ENCODE results near the gene ZIC4.

- TF ChIP-seq CREM (IDR thresholded peaks at IDR 0.05; ENCODE audit: low read depth) = no peak
- no peak for TF ChIP-seq CTCF (IDR thresholded peaks at IDR 0.05 in 2 of 3, conservative IDR thresholded peaks at IDR 0.05 in 1 of 3; ENCODE audit: control insufficient read depth in 2 of 3, extremely low read depth in 1 of 3, insufficient read depth in 1 of 3, low read depth in 3 of 3, low read length in 3 of 3)
Observed at GRCh38 chr3:147390589-147391569, 15.5 kb downstream of the ZIC4 start.

Data from GM12878 (cell line).